Keratinocyte (primary cell): Measurements from ENCODE around the gene TMEM132D. TPM values are rescaled to one million over a fixed set of nuclear protein-coding genes. Genes with fewer than 3 reads are reported as not detected.

ENCODE experiments used
- DNase-seq: peaks from one replicate; pipeline ENCODE4 v3.0.0-alpha.2; 2011; ENCODE audit warnings: low read depth, missing footprints, low spot score
- FAIRE-seq: peaks from 2 replicates; lab custom pipeline; 2011; peaks lifted over from hg19 to GRCh38; lab: Jason Lieb, UNC
- H2AFZ ChIP-seq: 2 replicates; pipeline ENCODE4 v1.6.0; 2012; ENCODE audit warnings: low read length, control low read depth, inconsistent platforms; ENCODE audit not compliant: control insufficient read depth
- H3K27ac ChIP-seq: 2 replicates; pipeline ENCODE4 v1.5.1; 2011; ENCODE audit warnings: low read length; ENCODE audit not compliant: control insufficient read depth, insufficient read depth
- H3K27me3 ChIP-seq: 3 replicates; pipeline ENCODE4 v1.6.0; 2011; ENCODE audit warnings: low read length; ENCODE audit not compliant: control insufficient read depth, insufficient read depth; ENCODE audit errors: extremely low read depth
- H3K36me3 ChIP-seq, 2 experiments: 2 replicates in 1 of 2; 3 replicates in 1 of 2; pipeline ENCODE4 v1.5.1; 2011; ENCODE audit warnings: low read length in 2 of 2, mild to moderate bottlenecking in 1 of 2; ENCODE audit not compliant: control insufficient read depth in 2 of 2, insufficient read depth in 2 of 2; ENCODE audit errors: extremely low read depth in 1 of 2
- H3K4me1 ChIP-seq: 3 replicates; pipeline ENCODE4 v1.5.1; 2011; ENCODE audit warnings: low read length; ENCODE audit not compliant: control insufficient read depth, insufficient read depth; ENCODE audit errors: extremely low read depth
- H3K4me2 ChIP-seq: 3 replicates; pipeline ENCODE4 v1.6.0; 2011; ENCODE audit warnings: low read depth, low read length; ENCODE audit not compliant: control insufficient read depth, insufficient read depth; ENCODE audit errors: extremely low read depth
- H3K4me3 ChIP-seq, 3 experiments: fragments of 200-600 bp in 1 of 3; sonication (generic) in 1 of 3; 2 replicates in 2 of 3; 3 replicates in 1 of 3; pipeline ENCODE4 v1.5.1; 2011 to 2016; ENCODE audit warnings: low read length in 3 of 3, mild to moderate bottlenecking in 3 of 3, control low read depth in 2 of 3, inconsistent platforms in 1 of 3, low read depth in 1 of 3, mixed read lengths in 1 of 3, mixed run types in 1 of 3, moderate library complexity in 1 of 3; ENCODE audit not compliant: control insufficient read depth in 2 of 3, insufficient read depth in 2 of 3; ENCODE audit errors: extremely low read depth in 1 of 3
- H3K79me2 ChIP-seq: 2 replicates; pipeline ENCODE4 v1.6.0; 2012; ENCODE audit warnings: low read length; ENCODE audit not compliant: control insufficient read depth, insufficient read depth
- H3K9ac ChIP-seq: 3 replicates; pipeline ENCODE4 v1.6.0; 2011; ENCODE audit warnings: low read length; ENCODE audit not compliant: control insufficient read depth, insufficient read depth; ENCODE audit errors: extremely low read depth
- H3K9me1 ChIP-seq: 3 replicates; pipeline ENCODE4 v1.6.0; 2011; ENCODE audit warnings: low read length; ENCODE audit not compliant: control insufficient read depth, insufficient read depth; ENCODE audit errors: extremely low read depth
- H3K9me3 ChIP-seq: 2 replicates; pipeline ENCODE4 v1.5.1; 2012; ENCODE audit warnings: low read depth, low read length; ENCODE audit not compliant: control insufficient read depth
- H4K20me1 ChIP-seq: 3 replicates; pipeline ENCODE4 v1.6.0; 2011; ENCODE audit warnings: low read length; ENCODE audit not compliant: control insufficient read depth, insufficient read depth; ENCODE audit errors: extremely low read depth
- EZH2 ChIP-seq: IDR thresholded peaks from one replicate; pipeline ENCODE4 v1.6.1; 2012; ENCODE audit warnings: inconsistent platforms, mild to moderate bottlenecking, low read length, moderate library complexity
- dilution Hi-C: fragments of 300-500 bp; cut with MboI; formaldehyde crosslinking; loops from one replicate; pipeline ENCODE4 v1.7.0; 2020; ENCODE audit warnings: low sequenced_read_pairs; ENCODE audit not compliant: extremely low pct_ligation_motif_present
- polyA plus RNA-seq, 5 experiments: library from polyadenylated mRNA; depleted of rRNA in 3 of 5; stranded (reverse) in 3 of 5; stranded (forward) in 1 of 5; unstranded in 1 of 5; fragments of >200 nt; gene quantifications; 1 replicate in 1 of 5; 2 replicates in 3 of 5; 3 replicates in 1 of 5; pipeline versions ENCODE4 v1.2.1 to v1.2.3, GENCODE V29; 2011 to 2012; ENCODE audit warnings: missing spikeins in 2 of 5, low read depth in 1 of 5, low replicate concordance in 1 of 5
- TF ChIP-seq, protein P1 (sequence below), 3 experiments: IDR thresholded peaks in 1 of 3; conservative IDR thresholded peaks in 1 of 3; optimal IDR thresholded peaks in 1 of 3; 2 replicates in 2 of 3; 3 replicates in 1 of 3; pipeline versions ENCODE3 to v1.5.1; 2011; ENCODE audit warnings: low read length in 3 of 3, mild to moderate bottlenecking in 3 of 3, moderate library complexity in 2 of 3, control low read depth in 1 of 3, inconsistent platforms in 1 of 3; ENCODE audit not compliant: insufficient read depth in 2 of 3; ENCODE audit errors: extremely low read depth in 1 of 3

The TMEM132D gene
- polyA plus RNA-seq, 1 donor (not counting 4 experiments of a cell fraction or from before 2014, with no cell fraction given) = not detected

DNA sequence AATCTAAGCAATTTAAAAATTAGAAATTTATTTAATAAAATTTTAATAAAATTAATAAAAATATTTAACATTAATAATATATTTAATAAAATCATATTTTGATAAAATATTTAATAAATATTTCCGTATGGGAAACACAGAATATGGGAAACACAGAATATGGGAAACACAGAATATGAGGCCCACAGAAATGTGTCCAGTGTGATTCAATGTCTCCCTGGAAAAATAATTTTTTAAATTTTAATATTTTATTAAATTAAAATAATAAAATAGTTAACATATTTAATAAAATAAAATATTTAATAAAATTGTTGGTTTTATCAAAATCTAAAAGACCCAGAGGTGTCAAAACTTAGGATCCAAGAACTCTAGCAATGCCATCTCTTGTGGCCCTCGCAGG lies 186.4 kb downstream of the TMEM132D start:
- Histone ChIP-seq H3K36me3 (no peaks in the 10 kb centered on the region), H3K27ac (no peak overlapping the region), H3K9me1 (no peaks in the 10 kb centered on the region), H3K4me1 (no peaks in the 10 kb centered on the region), H2AFZ (no peak overlapping the region), H3K4me2 (no peak overlapping the region), H3K9ac (no peak overlapping the region), H3K9me3 (peaks cover 2% of the 10 kb centered on the region), H3K79me2 (no peaks in the 10 kb centered on the region), H3K27me3 (no peaks in the 10 kb centered on the region), H3K4me3 (no peak overlapping the region), H4K20me1 (no peaks in the 10 kb centered on the region)
- TF ChIP-seq, protein P1, sequence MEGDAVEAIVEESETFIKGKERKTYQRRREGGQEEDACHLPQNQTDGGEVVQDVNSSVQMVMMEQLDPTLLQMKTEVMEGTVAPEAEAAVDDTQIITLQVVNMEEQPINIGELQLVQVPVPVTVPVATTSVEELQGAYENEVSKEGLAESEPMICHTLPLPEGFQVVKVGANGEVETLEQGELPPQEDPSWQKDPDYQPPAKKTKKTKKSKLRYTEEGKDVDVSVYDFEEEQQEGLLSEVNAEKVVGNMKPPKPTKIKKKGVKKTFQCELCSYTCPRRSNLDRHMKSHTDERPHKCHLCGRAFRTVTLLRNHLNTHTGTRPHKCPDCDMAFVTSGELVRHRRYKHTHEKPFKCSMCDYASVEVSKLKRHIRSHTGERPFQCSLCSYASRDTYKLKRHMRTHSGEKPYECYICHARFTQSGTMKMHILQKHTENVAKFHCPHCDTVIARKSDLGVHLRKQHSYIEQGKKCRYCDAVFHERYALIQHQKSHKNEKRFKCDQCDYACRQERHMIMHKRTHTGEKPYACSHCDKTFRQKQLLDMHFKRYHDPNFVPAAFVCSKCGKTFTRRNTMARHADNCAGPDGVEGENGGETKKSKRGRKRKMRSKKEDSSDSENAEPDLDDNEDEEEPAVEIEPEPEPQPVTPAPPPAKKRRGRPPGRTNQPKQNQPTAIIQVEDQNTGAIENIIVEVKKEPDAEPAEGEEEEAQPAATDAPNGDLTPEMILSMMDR (optimal IDR thresholded peaks at IDR 0.05 in 1 of 3, IDR thresholded peaks at IDR 0.05 in 1 of 3, conservative IDR thresholded peaks at IDR 0.05 in 1 of 3; ENCODE audit: extremely low read depth in 1 of 3, insufficient read depth in 2 of 3, low read length in 3 of 3) = no peak
- no peak for TF ChIP-seq EZH2
- no peak for FAIRE-seq
- DNase-seq = no peak
- dilution Hi-C loops = no loop called here

DNA sequence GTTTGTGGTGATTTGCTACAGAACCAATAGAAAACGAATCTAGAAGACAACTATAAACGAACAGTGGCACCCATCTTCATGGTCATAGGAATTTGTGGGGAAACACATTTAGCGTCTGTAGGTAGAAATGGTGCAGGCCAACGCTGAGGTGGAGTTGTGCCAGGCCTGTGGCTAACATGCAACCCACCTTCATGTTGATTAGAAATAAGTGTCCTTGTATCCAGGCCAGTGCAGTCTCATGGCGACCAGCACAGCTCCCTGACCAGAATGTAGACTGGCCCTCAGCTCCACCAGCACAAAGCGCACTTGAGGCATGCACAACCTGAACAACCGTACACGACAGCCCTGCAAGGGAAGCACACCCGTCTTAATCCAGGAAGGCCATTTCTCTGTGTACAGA lies 187.0 kb downstream of the TMEM132D start:
- TF ChIP-seq EZH2 = no peak
- TF ChIP-seq, protein P1 (optimal IDR thresholded peaks at IDR 0.05 in 1 of 3, IDR thresholded peaks at IDR 0.05 in 1 of 3, conservative IDR thresholded peaks at IDR 0.05 in 1 of 3; ENCODE audit: extremely low read depth in 1 of 3, insufficient read depth in 2 of 3, low read length in 3 of 3) = no peak
- Histone ChIP-seq H3K36me3 (no peaks in the 10 kb centered on the region), H3K27me3 (no peaks in the 10 kb centered on the region), H3K27ac (no peak overlapping the region), H3K9me3 (peaks cover 2% of the 10 kb centered on the region), H3K4me3 (no peak overlapping the region), H3K4me2 (no peak overlapping the region), H3K9me1 (no peaks in the 10 kb centered on the region), H3K9ac (no peak overlapping the region), H3K79me2 (no peaks in the 10 kb centered on the region), H3K4me1 (no peaks in the 10 kb centered on the region), H2AFZ (no peak overlapping the region), H4K20me1 (no peaks in the 10 kb centered on the region)
- dilution Hi-C loops = no loop called here
- DNase-seq = no peak
- no peak for FAIRE-seq
